HFFc6 (cell line): ENCODE results near the gene MYH6. TPM values are rescaled to one million over a fixed set of nuclear protein-coding genes. Genes with fewer than 3 reads are reported as not detected.

ENCODE experiments used
- DNase-seq: peaks from one replicate; pipeline ENCODE4 v3.0.0-alpha.2; 2018
- H3K27ac Mint-ChIP-seq: 2 replicates; pipeline ENCODE4 v1.8.0; 2020; ENCODE audit warnings: mild to moderate bottlenecking, mixed read lengths
- H3K27me3 Mint-ChIP-seq: 2 replicates; pipeline ENCODE4 v1.8.0; 2021; ENCODE audit warnings: mild to moderate bottlenecking, moderate library complexity, mixed read lengths; ENCODE audit not compliant: insufficient read depth
- H3K36me3 Mint-ChIP-seq: 2 replicates; pipeline ENCODE4 v1.8.0; 2021; ENCODE audit warnings: low read depth, mixed read lengths
- H3K4me1 Mint-ChIP-seq: 2 replicates; pipeline ENCODE4 v1.8.0; 2020; ENCODE audit warnings: low read depth, mixed read lengths
- H3K4me3 Mint-ChIP-seq: 2 replicates; pipeline ENCODE4 v1.8.0; 2020; ENCODE audit warnings: mild to moderate bottlenecking, moderate library complexity, mixed read lengths
- H3K9me3 Mint-ChIP-seq: 2 replicates; pipeline ENCODE4 v1.8.0; 2020; ENCODE audit warnings: mild to moderate bottlenecking, mixed read lengths
- CTCF ChIP-seq: fragments of 200-600 bp; sonication (generic); IDR thresholded peaks from 2 replicates; pipeline ENCODE4 v1.5.0; 2021; ENCODE audit warnings: antibody characterized with exemption, mild to moderate bottlenecking
- total RNA-seq, 6 experiments: library from RNA; stranded (reverse); fragmentation: NEBNext Ultra II Directional; extraction: Animal tissue kit (Norgen Biotek cat#: 25700); gene quantifications; 2 replicates in 1 of 6; 3 replicates in 5 of 6; pipeline ENCODE4 v1.2.3, GENCODE V29; 2021

The MYH6 gene
- total RNA-seq, 6 experiments from 2014 or later, result not detected

- no peak for DNase-seq
- H3K27ac Mint-ChIP-seq, result no peak within 1 kb of the TSS
- TF ChIP-seq CTCF, result no peak
- H3K4me3 Mint-ChIP-seq, result no peak within 1 kb of the TSS
- no peaks in the 10 kb centered on the region for H3K4me1 Mint-ChIP-seq
- H3K36me3 Mint-ChIP-seq, result no peaks in the 10 kb centered on the region
- H3K9me3 Mint-ChIP-seq, result no peaks in the 10 kb centered on the region
- peaks cover 35% of the 10 kb centered on the region for H3K27me3 Mint-ChIP-seq
Measured at GRCh38 chr14:23372509-23372908, 35.6 kb downstream of the MYH6 start, which contains the start of gene IL25. Gene IL25 (plus strand): TSS chr14:23372809.

GRCh38 chr14:23371865-23372264, 36.2 kb downstream of the MYH6 start:
- Mint-ChIP-seq H3K4me3 (no peak overlapping the region), H3K36me3 (no peaks in the 10 kb centered on the region), H3K27ac (no peak overlapping the region), H3K4me1 (no peaks in the 10 kb centered on the region), H3K9me3 (no peaks in the 10 kb centered on the region), H3K27me3 (peaks cover 35% of the 10 kb centered on the region)
- TF ChIP-seq CTCF, result no peak
- no peak for DNase-seq

GRCh38 chr14:23370221-23370620, 37.9 kb downstream of the MYH6 start:
- H3K36me3 Mint-ChIP-seq, result no peaks in the 10 kb centered on the region
- DNase-seq, result no peak
- H3K27me3 Mint-ChIP-seq, result peaks cover 37% of the 10 kb centered on the region
- TF ChIP-seq CTCF, result no peak
- H3K9me3 Mint-ChIP-seq, result no peaks in the 10 kb centered on the region
- H3K27ac Mint-ChIP-seq, result no peak overlapping the region
- no peaks in the 10 kb centered on the region for H3K4me1 Mint-ChIP-seq
- H3K4me3 Mint-ChIP-seq, result no peak overlapping the region

GRCh38 chr14:23366426-23366921, 41.6 kb downstream of the MYH6 start:
- Mint-ChIP-seq H3K27me3 (peaks cover 35% of the 10 kb centered on the region), H3K27ac (peak overlapping the region; percentile 5; the same call in 1 of the 2 replicates), H3K4me3 (peak overlapping the region; percentile 62), H3K4me1 (peaks cover 12% of the 10 kb centered on the region), H3K9me3 (no peaks in the 10 kb centered on the region), H3K36me3 (no peaks in the 10 kb centered on the region)
- peak; percentile 25 for DNase-seq
- no peak for TF ChIP-seq CTCF

- DNase-seq, result no peak
- H3K4me1 Mint-ChIP-seq, result peaks cover 18% of the 10 kb centered on the region
- no peak for TF ChIP-seq CTCF
- no peaks in the 10 kb centered on the region for H3K36me3 Mint-ChIP-seq
- peak overlapping the region; percentile 62 for H3K4me3 Mint-ChIP-seq
- no peak overlapping the region for H3K27ac Mint-ChIP-seq
- no peaks in the 10 kb centered on the region for H3K9me3 Mint-ChIP-seq
- peaks cover 33% of the 10 kb centered on the region for H3K27me3 Mint-ChIP-seq
Measured at GRCh38 chr14:23365732-23366425, 42.2 kb downstream of the MYH6 start.
